ENCODE data around the gene MRPL17.

MRPL17 gene

DNA sequence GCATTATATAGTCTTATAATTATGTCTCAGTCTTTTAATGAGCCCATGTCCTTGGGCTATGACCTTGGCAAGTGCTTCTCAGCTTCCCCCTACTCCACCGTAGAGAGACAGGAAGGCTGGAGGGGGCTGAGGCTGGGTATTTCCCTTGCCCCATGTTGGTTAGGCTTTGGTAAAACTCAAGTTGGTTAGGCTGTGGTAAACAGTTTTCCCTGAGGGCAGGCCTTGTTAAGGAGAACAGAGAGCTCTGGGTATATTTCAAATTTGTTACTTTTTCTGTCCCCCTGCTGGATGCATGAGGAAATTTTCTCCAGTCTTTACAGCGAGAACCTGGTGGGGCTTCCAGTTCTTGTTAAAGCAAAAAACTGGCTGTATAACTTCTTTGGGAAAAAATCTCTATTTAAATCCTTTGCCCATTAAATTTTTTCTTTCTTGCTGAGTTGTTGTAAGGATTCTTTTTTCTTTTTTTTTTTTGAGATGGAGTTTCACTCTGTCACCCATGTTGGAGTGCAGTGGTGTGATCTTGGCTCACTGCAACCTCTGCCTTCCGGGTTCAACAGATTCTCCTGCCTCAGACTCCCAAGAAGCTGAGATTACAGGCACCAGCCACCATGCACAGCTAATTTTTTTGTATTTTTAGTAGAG, 15.3 kb downstream of the MRPL17 start:
- Histone ChIP-seq H3K4me1 (ENCODE audit: insufficient read depth, low read length, severe bottlenecking) (no peaks in the 10 kb centered on the region), H3K36me3 (ENCODE audit: insufficient read depth, low read length) (no peaks in the 10 kb centered on the region), H3K9me2 (ENCODE audit: low read depth, low read length) (no peaks in the 10 kb centered on the region), H3K4me2 (ENCODE audit: low read length) (no peak overlapping the region), H3K27ac (ENCODE audit: low read depth, low read length, poor library complexity, severe bottlenecking) (no peak overlapping the region), H3K9ac (ENCODE audit: low read length) (no peak overlapping the region), H3F3A (ENCODE audit: insufficient read depth, low read length) (no peaks in the 10 kb centered on the region), H2AFZ (ENCODE audit: low read length) (no peak overlapping the region), H3K27me3 (ENCODE audit: insufficient read depth, low read length) (no peaks in the 10 kb centered on the region), H3K4me3 (ENCODE audit: low read depth, low read length, poor library complexity, severe bottlenecking) (no peak overlapping the region), H3K9me3 (ENCODE audit: low read length) (no peaks in the 10 kb centered on the region), H3K79me2 (ENCODE audit: insufficient read depth, low read length) (no peaks in the 10 kb centered on the region), H4K20me1 (ENCODE audit: insufficient read depth, low read length) (no peaks in the 10 kb centered on the region)
- TF ChIP-seq CTCF (IDR thresholded peaks at IDR 0.05; ENCODE audit: low read length) = peak; percentile 47
- no peak for TF ChIP-seq EZH2 (IDR thresholded peaks at IDR 0.05; ENCODE audit: borderline replicate concordance, low read length)

- Histone ChIP-seq H3K4me2 (ENCODE audit: low read length) (no peak overlapping the region), H3F3A (ENCODE audit: insufficient read depth, low read length) (no peaks in the 10 kb centered on the region), H3K9ac (ENCODE audit: low read length) (no peak overlapping the region), H3K27ac (ENCODE audit: low read depth, low read length, poor library complexity, severe bottlenecking) (no peak overlapping the region), H3K9me3 (ENCODE audit: low read length) (no peaks in the 10 kb centered on the region), H4K20me1 (ENCODE audit: insufficient read depth, low read length) (no peaks in the 10 kb centered on the region), H3K4me3 (ENCODE audit: low read depth, low read length, poor library complexity, severe bottlenecking) (no peak overlapping the region), H3K36me3 (ENCODE audit: insufficient read depth, low read length) (no peaks in the 10 kb centered on the region), H3K79me2 (ENCODE audit: insufficient read depth, low read length) (no peaks in the 10 kb centered on the region), H3K4me1 (ENCODE audit: insufficient read depth, low read length, severe bottlenecking) (no peaks in the 10 kb centered on the region), H3K27me3 (ENCODE audit: insufficient read depth, low read length) (no peaks in the 10 kb centered on the region), H2AFZ (ENCODE audit: low read length) (no peak overlapping the region), H3K9me2 (ENCODE audit: low read depth, low read length) (no peaks in the 10 kb centered on the region)
- no peak for TF ChIP-seq EZH2 (IDR thresholded peaks at IDR 0.05; ENCODE audit: borderline replicate concordance, low read length)
- TF ChIP-seq CTCF (IDR thresholded peaks at IDR 0.05; ENCODE audit: low read length) = no peak
Measured at GRCh38 chr11:6666302-6667183, 16.6 kb downstream of the MRPL17 start.

GRCh38 chr11:6664551-6664950, 18.6 kb downstream of the MRPL17 start:
- no peak overlapping the region for H3K9ac ChIP-seq (ENCODE audit: low read length)
- TF ChIP-seq EZH2 (IDR thresholded peaks at IDR 0.05; ENCODE audit: borderline replicate concordance, low read length) (no peak), CTCF (IDR thresholded peaks at IDR 0.05; ENCODE audit: low read length) (no peak)
- H3F3A ChIP-seq (ENCODE audit: insufficient read depth, low read length) = no peaks in the 10 kb centered on the region
- no peak overlapping the region for H3K27ac ChIP-seq (ENCODE audit: low read depth, low read length, poor library complexity, severe bottlenecking)
- H3K9me2 ChIP-seq (ENCODE audit: low read depth, low read length) = no peaks in the 10 kb centered on the region
- H3K4me1 ChIP-seq (ENCODE audit: insufficient read depth, low read length, severe bottlenecking) = no peaks in the 10 kb centered on the region
- H3K9me3 ChIP-seq (ENCODE audit: low read length) = no peaks in the 10 kb centered on the region
- H4K20me1 ChIP-seq (ENCODE audit: insufficient read depth, low read length) = no peaks in the 10 kb centered on the region
- H3K79me2 ChIP-seq (ENCODE audit: insufficient read depth, low read length) = no peaks in the 10 kb centered on the region
- H3K27me3 ChIP-seq (ENCODE audit: insufficient read depth, low read length) = no peaks in the 10 kb centered on the region
- no peak overlapping the region for H3K4me3 ChIP-seq (ENCODE audit: low read depth, low read length, poor library complexity, severe bottlenecking)
- H2AFZ ChIP-seq (ENCODE audit: low read length) = no peak overlapping the region
- no peaks in the 10 kb centered on the region for H3K36me3 ChIP-seq (ENCODE audit: insufficient read depth, low read length)
- no peak overlapping the region for H3K4me2 ChIP-seq (ENCODE audit: low read length)
